GM19467 (cell line): ENCODE results near the gene NCAPD2.
A peak's percentile ranks its signal among the peaks of the same experiment; 100 is the strongest.

Experiments
- ATAC-seq: cut with Tn5 transposase; IDR thresholded peaks from one replicate; pipeline ENCODE4 v1.9.1; 2021; ENCODE audit warnings: mild to moderate bottlenecking, moderate library complexity; ENCODE audit not compliant: unreplicated experiment

The NCAPD2 gene

GRCh38 chr12:6493497-6494257 is at the start of gene NCAPD2:
Gene NCAPD2 (plus strand): TSS chr12:6494102. CDS start chr12:6495099, 997 bp downstream.
- peak; percentile 76 for ATAC-seq

- no peak for ATAC-seq
Observed at GRCh38 chr12:6444704-6445688, 48.9 kb upstream of the NCAPD2 start, which contains the start of gene CD27. Gene CD27 (plus strand): TSS chr12:6444955. CDS start chr12:6445096, 141 bp downstream.

- ATAC-seq: no peak
Observed at GRCh38 chr12:6450091-6450868, 43.6 kb upstream of the NCAPD2 start.

- no peak for ATAC-seq
Observed at GRCh38 chr12:6450869-6451347, 43.0 kb upstream of the NCAPD2 start.

GRCh38 chr12:6451348-6452244 is 42.3 kb upstream of the NCAPD2 start, which contains the start of gene TAPBPL:
Gene TAPBPL (plus strand): TSS chr12:6452042. CDS start chr12:6452249, 207 bp downstream.
- no peak for ATAC-seq

GRCh38 chr12:6452245-6452943 is 41.5 kb upstream of the NCAPD2 start:
- no peak for ATAC-seq

GRCh38 chr12:6452944-6453630 is 40.8 kb upstream of the NCAPD2 start:
- ATAC-seq: no peak

- no peak for ATAC-seq
Observed at GRCh38 chr12:6457220-6457945, 36.5 kb upstream of the NCAPD2 start.

GRCh38 chr12:6458281-6459003 is 35.5 kb upstream of the NCAPD2 start:
- ATAC-seq: no peak

GRCh38 chr12:6459004-6459337 is 34.9 kb upstream of the NCAPD2 start:
- no peak for ATAC-seq

- ATAC-seq: no peak
Observed at GRCh38 chr12:6460751-6461371, 33.0 kb upstream of the NCAPD2 start.

GRCh38 chr12:6461401-6462233 is 32.3 kb upstream of the NCAPD2 start:
- peak; percentile 67 for ATAC-seq

- no peak for ATAC-seq
Observed at GRCh38 chr12:6462234-6462995, 31.5 kb upstream of the NCAPD2 start.

GRCh38 chr12:6463216-6463615 is 30.7 kb upstream of the NCAPD2 start:
- no peak for ATAC-seq

GRCh38 chr12:6463858-6464257 is 30.0 kb upstream of the NCAPD2 start:
- ATAC-seq: no peak
